Vagina (tissue), 2 donors: Measurements from ENCODE around the gene RPS6KA1. TPM values are rescaled to one million over a fixed set of nuclear protein-coding genes. Genes with fewer than 3 reads are reported as not detected.

ENCODE experiments used
- DNase-seq, 2 donors: peaks; one replicate each; pipeline ENCODE4 v3.0.0-alpha.2; 2017; ENCODE audit errors: extremely low spot score in 2 of 2
- H3K27ac ChIP-seq: fragments of 200-600 bp; sonication (generic); one replicate; pipeline ENCODE4 v1.5.1; 2019
- H3K27me3 ChIP-seq: fragments of 200-600 bp; sonication (generic); one replicate; pipeline ENCODE4 v1.5.1; 2019
- H3K36me3 ChIP-seq, 2 donors: fragments of 200-600 bp; sonication (generic); one replicate each; pipeline ENCODE4 v1.5.1; 2017 to 2019
- H3K4me1 ChIP-seq: fragments of 200-600 bp; sonication (generic); one replicate; pipeline ENCODE4 v1.5.1; 2019
- H3K4me3 ChIP-seq, 2 donors: fragments of 200-600 bp; sonication (generic); 1 replicate in 1 of 2; 2 replicates in 1 of 2; pipeline ENCODE4 v1.5.1; 2016 to 2019
- H3K9me3 ChIP-seq: fragments of 200-600 bp; sonication (generic); one replicate; pipeline ENCODE4 v1.5.1; 2019
- POLR2A ChIP-seq, 2 donors: fragments of 450-650 bp; IDR thresholded peaks; one replicate each; pipeline ENCODE4 v1.6.1; 2017; ENCODE audit warnings: antibody characterized with exemption in 2 of 2, mild to moderate bottlenecking in 2 of 2, moderate library complexity in 2 of 2
- POLR2AphosphoS5 ChIP-seq, 2 donors: sonication (generic); formaldehyde crosslinking; IDR thresholded peaks; one replicate each; pipeline ENCODE4 v1.9.0; 2017; ENCODE audit warnings: antibody characterized with exemption in 2 of 2, mild to moderate bottlenecking in 2 of 2, low read depth in 1 of 2; ENCODE audit not compliant: insufficient read depth in 1 of 2
- intact Hi-C: fragments of 100-400 bp; cut with DNase I; formaldehyde crosslinking; loops from one replicate; pipeline ENCODE4 v1.15.1; 2023
- total RNA-seq: library from RNA; depleted of rRNA; stranded (reverse); fragments of >200 nt; gene quantifications from one replicate; pipeline ENCODE4 v1.2.3, GENCODE V29; 2016
- TF ChIP-seq, protein P1 (sequence below), 3 experiments: fragments of 450-650 bp in 2 of 3; fragments of 200-600 bp in 1 of 3; sonication (generic) in 1 of 3; IDR thresholded peaks; one replicate each; pipeline ENCODE4 v1.5.1; 2017 to 2019; ENCODE audit warnings: antibody characterized with exemption in 3 of 3, mild to moderate bottlenecking in 2 of 3, moderate library complexity in 2 of 3

The RPS6KA1 gene
- total RNA-seq, 1 donor from 2014 or later = 22.8 TPM

- Histone ChIP-seq H3K9me3 (no peaks in the 10 kb centered on the region), H3K36me3 (no peaks in the 10 kb centered on the region), H3K27ac (peak overlapping the region; percentile 43), H3K27me3 (no peaks in the 10 kb centered on the region), H3K4me3 (no peak overlapping the region), H3K4me1 (peaks cover 13% of the 10 kb centered on the region)
- TF ChIP-seq POLR2A (IDR thresholded peaks at IDR 0.05) = no peak
- no peak for TF ChIP-seq POLR2AphosphoS5 (IDR thresholded peaks at IDR 0.05; ENCODE audit: insufficient read depth in 1 of 2, low read depth in 1 of 2)
- TF ChIP-seq, protein P1, sequence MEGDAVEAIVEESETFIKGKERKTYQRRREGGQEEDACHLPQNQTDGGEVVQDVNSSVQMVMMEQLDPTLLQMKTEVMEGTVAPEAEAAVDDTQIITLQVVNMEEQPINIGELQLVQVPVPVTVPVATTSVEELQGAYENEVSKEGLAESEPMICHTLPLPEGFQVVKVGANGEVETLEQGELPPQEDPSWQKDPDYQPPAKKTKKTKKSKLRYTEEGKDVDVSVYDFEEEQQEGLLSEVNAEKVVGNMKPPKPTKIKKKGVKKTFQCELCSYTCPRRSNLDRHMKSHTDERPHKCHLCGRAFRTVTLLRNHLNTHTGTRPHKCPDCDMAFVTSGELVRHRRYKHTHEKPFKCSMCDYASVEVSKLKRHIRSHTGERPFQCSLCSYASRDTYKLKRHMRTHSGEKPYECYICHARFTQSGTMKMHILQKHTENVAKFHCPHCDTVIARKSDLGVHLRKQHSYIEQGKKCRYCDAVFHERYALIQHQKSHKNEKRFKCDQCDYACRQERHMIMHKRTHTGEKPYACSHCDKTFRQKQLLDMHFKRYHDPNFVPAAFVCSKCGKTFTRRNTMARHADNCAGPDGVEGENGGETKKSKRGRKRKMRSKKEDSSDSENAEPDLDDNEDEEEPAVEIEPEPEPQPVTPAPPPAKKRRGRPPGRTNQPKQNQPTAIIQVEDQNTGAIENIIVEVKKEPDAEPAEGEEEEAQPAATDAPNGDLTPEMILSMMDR (IDR thresholded peaks at IDR 0.05) = no peak
- no peak for DNase-seq
- intact Hi-C loops = no loop called here
Measured at GRCh38 chr1:26541431-26541815, 11.9 kb downstream of the RPS6KA1 start.

DNA sequence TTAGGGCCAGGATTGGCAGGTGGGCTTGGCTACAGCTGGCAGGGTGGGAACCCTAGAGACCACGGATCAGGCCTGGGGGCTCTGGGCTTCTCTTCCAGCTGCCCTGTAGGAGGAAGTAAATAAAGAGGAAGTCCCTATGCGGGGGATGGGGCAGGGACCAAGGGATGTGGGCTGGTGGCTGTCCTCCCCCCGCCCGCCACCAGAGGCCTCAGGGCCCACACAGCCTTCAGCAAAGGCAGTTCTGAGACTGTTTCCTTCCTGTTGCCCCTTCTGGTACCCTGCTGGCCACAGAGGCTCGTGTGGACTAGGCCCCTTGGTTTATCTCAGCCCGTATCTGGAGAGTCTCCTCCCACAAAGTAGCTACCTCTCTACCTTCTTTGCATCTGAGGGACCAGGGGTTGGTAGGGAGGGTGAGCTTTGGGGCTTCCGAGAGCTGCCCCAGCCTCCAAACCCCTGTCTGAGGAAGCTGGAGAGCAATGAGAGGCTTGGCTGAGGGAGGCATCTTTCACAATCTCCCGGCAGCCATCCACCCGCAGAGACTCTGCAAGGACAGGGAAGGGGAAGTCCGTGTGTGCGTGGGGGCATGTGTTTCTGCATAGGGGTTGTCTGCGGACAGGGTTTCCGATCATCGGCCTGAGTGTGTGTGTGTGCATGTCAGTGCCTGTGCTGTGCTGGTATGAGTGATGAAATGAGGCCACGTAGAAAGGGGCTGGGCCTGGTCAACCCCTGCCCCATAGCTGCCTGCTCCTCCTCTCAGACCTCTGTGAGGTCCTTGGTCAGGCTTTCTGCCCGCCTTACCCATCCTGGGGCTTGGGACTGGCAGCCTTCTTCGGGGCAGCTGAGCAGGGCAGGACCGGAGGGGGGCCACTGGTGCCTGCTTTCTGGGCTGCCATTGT is 12.5 kb downstream of the RPS6KA1 start:
- peak in 1 of 2 donors; percentile 47 for TF ChIP-seq POLR2AphosphoS5 (IDR thresholded peaks at IDR 0.05; ENCODE audit: insufficient read depth in 1 of 2, low read depth in 1 of 2)
- no peak for TF ChIP-seq POLR2A (IDR thresholded peaks at IDR 0.05)
- TF ChIP-seq, protein P1 (IDR thresholded peaks at IDR 0.05) = peak in 1 of 3 experiments; percentile 10
- intact Hi-C loops = no loop called here
- Histone ChIP-seq H3K4me1 (peaks cover 13% of the 10 kb centered on the region), H3K27ac (peak overlapping the region; percentile 43), H3K36me3 (no peaks in the 10 kb centered on the region), H3K9me3 (no peaks in the 10 kb centered on the region), H3K27me3 (no peaks in the 10 kb centered on the region), H3K4me3 (no peak overlapping the region)
- peak in 1 of 2 donors; percentile 94 for DNase-seq

DNA sequence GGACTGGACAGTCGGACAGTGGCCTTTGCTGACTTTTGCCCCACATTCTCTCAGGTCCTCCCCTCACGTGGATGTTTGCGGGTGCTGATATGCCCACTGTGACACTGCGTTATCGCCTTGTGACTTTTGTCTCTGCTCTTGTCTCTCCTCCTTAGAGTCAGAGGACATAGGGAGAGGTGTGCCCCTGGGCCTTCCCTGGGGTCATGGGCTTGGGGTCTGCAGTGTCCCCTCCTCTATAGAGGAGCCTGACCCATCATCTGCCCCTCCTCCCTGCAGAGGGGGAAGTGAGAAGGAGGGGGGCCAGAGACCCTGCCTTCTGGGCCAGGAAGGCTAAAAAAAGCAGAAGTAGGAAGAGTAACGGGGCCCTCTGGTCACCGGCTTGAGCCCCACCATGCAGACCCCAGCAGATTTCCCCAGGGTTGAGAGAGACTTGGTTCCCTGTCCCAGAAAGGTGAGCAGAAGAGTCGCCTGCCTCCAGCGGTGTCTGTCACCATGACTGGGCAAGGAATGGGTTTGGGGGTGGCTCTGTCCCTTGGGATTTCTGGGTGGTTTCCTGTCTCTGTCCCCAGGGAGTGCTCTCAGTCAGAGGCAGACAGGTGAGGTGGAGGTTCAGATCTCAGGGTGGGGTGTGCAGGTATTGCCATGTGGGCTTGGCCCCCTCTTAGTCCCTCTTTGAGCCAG is 13.3 kb downstream of the RPS6KA1 start:
- peaks cover 13% of the 10 kb centered on the region for H3K4me1 ChIP-seq
- intact Hi-C loops = no loop called here
- H3K36me3 ChIP-seq = no peaks in the 10 kb centered on the region
- TF ChIP-seq POLR2AphosphoS5 (IDR thresholded peaks at IDR 0.05; ENCODE audit: insufficient read depth in 1 of 2, low read depth in 1 of 2) = no peak
- TF ChIP-seq, protein P1 (IDR thresholded peaks at IDR 0.05) = no peak
- no peak for TF ChIP-seq POLR2A (IDR thresholded peaks at IDR 0.05)
- no peak overlapping the region for H3K4me3 ChIP-seq
- peak overlapping the region; percentile 43 for H3K27ac ChIP-seq
- DNase-seq = no peak
- H3K9me3 ChIP-seq = no peaks in the 10 kb centered on the region
- H3K27me3 ChIP-seq = no peaks in the 10 kb centered on the region

GRCh38 chr1:26543462-26543861 is 13.9 kb downstream of the RPS6KA1 start:
- Histone ChIP-seq H3K27ac (no peak overlapping the region), H3K27me3 (no peaks in the 10 kb centered on the region), H3K4me3 (no peak overlapping the region), H3K36me3 (no peaks in the 10 kb centered on the region), H3K4me1 (peaks cover 13% of the 10 kb centered on the region), H3K9me3 (no peaks in the 10 kb centered on the region)
- DNase-seq = no peak
- intact Hi-C loops = no loop called here
- TF ChIP-seq POLR2A (IDR thresholded peaks at IDR 0.05) = no peak
- TF ChIP-seq, protein P1 (IDR thresholded peaks at IDR 0.05) = no peak
- no peak for TF ChIP-seq POLR2AphosphoS5 (IDR thresholded peaks at IDR 0.05; ENCODE audit: insufficient read depth in 1 of 2, low read depth in 1 of 2)
